ENCODE data around the gene CRYZL1. TPM values are rescaled to one million over a fixed set of nuclear protein-coding genes. Genes with fewer than 3 reads are reported as not detected.

The CRYZL1 gene
- total RNA-seq, 2 donors from 2014 or later, result 31.5 to 36.0 TPM

GRCh38 chr21:33567914-33568313 is 73.6 kb downstream of the CRYZL1 start:
- Histone ChIP-seq H3K9ac (ENCODE audit: low read depth in 2 of 2, low read length in 2 of 2) (no peak overlapping the region), H3K9me3 (no peaks in the 10 kb centered on the region), H3K4me1 (no peaks in the 10 kb centered on the region), H3K27me3 (no peaks in the 10 kb centered on the region), H3K27ac (no peak overlapping the region), H3K4me3 (no peak overlapping the region), H3K36me3 (peaks cover 18% of the 10 kb centered on the region)
- intact Hi-C loops (cut with DNase I), result no loop called here
- no peak for TF ChIP-seq CTCF (IDR thresholded peaks at IDR 0.05)
- no peak for DNase-seq

DNA sequence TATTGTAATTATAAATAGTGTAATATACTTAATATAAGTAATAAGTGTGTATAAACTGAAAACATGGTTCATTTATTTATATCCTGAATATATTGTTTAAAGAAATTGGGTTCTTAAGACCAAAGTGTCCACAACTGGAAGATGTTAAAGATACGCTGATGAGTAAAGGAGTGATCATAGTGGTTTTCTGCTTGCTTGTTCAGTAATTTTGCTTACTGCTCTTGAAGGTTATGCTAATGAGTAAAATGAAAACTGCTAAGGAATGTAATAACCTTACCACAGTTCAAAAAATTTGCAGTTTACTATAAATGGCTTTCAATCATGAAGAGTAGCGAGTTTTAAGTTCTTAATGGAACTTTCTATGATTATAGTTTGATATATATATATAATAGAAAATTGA is 75.0 kb downstream of the CRYZL1 start:
- Histone ChIP-seq H3K4me3 (no peak overlapping the region), H3K36me3 (peaks cover 16% of the 10 kb centered on the region), H3K27ac (no peak overlapping the region), H3K4me1 (no peaks in the 10 kb centered on the region), H3K9ac (ENCODE audit: low read depth in 2 of 2, low read length in 2 of 2) (no peak overlapping the region), H3K27me3 (no peaks in the 10 kb centered on the region), H3K9me3 (no peaks in the 10 kb centered on the region)
- no peak for TF ChIP-seq CTCF (IDR thresholded peaks at IDR 0.05)
- DNase-seq, result no peak
- intact Hi-C loops (cut with DNase I), result no loop called here

GRCh38 chr21:33562389-33562788 is 79.2 kb downstream of the CRYZL1 start:
- no peaks in the 10 kb centered on the region for H3K9me3 ChIP-seq
- H3K9ac ChIP-seq (ENCODE audit: low read depth in 2 of 2, low read length in 2 of 2), result no peak overlapping the region
- no peaks in the 10 kb centered on the region for H3K27me3 ChIP-seq
- no peak overlapping the region for H3K4me3 ChIP-seq
- TF ChIP-seq CTCF (IDR thresholded peaks at IDR 0.05), result no peak
- H3K36me3 ChIP-seq, result peaks cover 8% of the 10 kb centered on the region
- no peak for DNase-seq
- no peaks in the 10 kb centered on the region for H3K4me1 ChIP-seq
- intact Hi-C loops (cut with DNase I), result no loop called here
- H3K27ac ChIP-seq, result no peak overlapping the region

- peaks cover 12% of the 10 kb centered on the region for H3K36me3 ChIP-seq
Measured at GRCh38 chr21:33561373-33561772, 80.2 kb downstream of the CRYZL1 start.

DNA sequence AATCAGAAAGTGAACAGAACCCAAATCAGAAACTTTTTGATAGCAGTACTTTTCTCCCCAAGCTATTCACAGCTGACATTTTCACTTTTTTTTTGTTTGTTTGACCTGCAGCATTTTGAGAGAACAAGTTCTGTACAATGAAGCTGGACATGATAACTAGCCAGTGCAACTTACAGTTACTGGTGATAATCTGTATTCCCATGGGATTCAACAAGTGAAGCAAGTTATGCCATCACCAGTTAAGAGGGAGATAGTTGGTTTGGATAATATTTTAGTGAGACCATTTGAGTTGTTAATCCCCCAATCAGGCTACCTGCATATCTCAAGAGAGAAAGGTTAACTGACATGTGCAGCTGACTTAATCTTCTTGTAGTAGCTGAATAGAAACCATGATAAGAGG is 80.6 kb downstream of the CRYZL1 start:
- H3K36me3 ChIP-seq, result peaks cover 12% of the 10 kb centered on the region
- H3K4me3 ChIP-seq, result no peak overlapping the region
- no peak for DNase-seq
- no peak overlapping the region for H3K9ac ChIP-seq (ENCODE audit: low read depth in 2 of 2, low read length in 2 of 2)
- no peak for TF ChIP-seq CTCF (IDR thresholded peaks at IDR 0.05)
- H3K9me3 ChIP-seq, result no peaks in the 10 kb centered on the region
- no peak overlapping the region for H3K27ac ChIP-seq
- intact Hi-C loops (cut with DNase I), result no loop called here
- no peaks in the 10 kb centered on the region for H3K27me3 ChIP-seq
- H3K4me1 ChIP-seq, result no peaks in the 10 kb centered on the region

More at GRCh38 chr21:33561373-33561772, 80.2 kb downstream of the CRYZL1 start:
- Histone ChIP-seq H3K9me3 (no peaks in the 10 kb centered on the region), H3K4me1 (no peaks in the 10 kb centered on the region), H3K4me3 (no peak overlapping the region), H3K9ac (ENCODE audit: low read depth in 2 of 2, low read length in 2 of 2) (no peak overlapping the region), H3K27ac (no peak overlapping the region), H3K27me3 (no peaks in the 10 kb centered on the region)
- TF ChIP-seq CTCF (IDR thresholded peaks at IDR 0.05), result no peak
- DNase-seq, result no peak
- intact Hi-C loops (cut with DNase I), result no loop called here

- H3K27ac ChIP-seq, result no peak overlapping the region
- no peak overlapping the region for H3K9ac ChIP-seq (ENCODE audit: low read depth in 2 of 2, low read length in 2 of 2)
- no peaks in the 10 kb centered on the region for H3K4me1 ChIP-seq
Measured at GRCh38 chr21:33559813-33560212, 81.7 kb downstream of the CRYZL1 start.

More at GRCh38 chr21:33559813-33560212, 81.7 kb downstream of the CRYZL1 start:
- TF ChIP-seq CTCF (IDR thresholded peaks at IDR 0.05), result no peak
- no peak for DNase-seq
- intact Hi-C loops (cut with DNase I), result no loop called here
- no peak overlapping the region for H3K4me3 ChIP-seq
- no peaks in the 10 kb centered on the region for H3K9me3 ChIP-seq
- H3K27me3 ChIP-seq, result no peaks in the 10 kb centered on the region
- peaks cover 12% of the 10 kb centered on the region for H3K36me3 ChIP-seq

Data from colonic mucosa (tissue), 4 donors.